Stimulated activated naive CD8-positive, alpha-beta T cell treated with anti-CD3 and anti-CD28 coated beads, Interleukin-15, amount 100 ng/mL, for 72 hours (primary cell): ENCODE measurements around the gene KRTAP4-7.
"Not testable (repeated sequence)": the region's sequence is repeated elsewhere in the genome, so short reads cannot be mapped to it uniquely, and the experiment has no call there.

Source experiments
- ATAC-seq: fragments of 150-1000 bp; cut with Tn5 transposase; 2 replicates; pipeline ENCODE4 v1.10.0; 2021; ENCODE audit warnings: mild to moderate bottlenecking, moderate library complexity
- DNase-seq, 2 donors: peaks; one replicate each; pipeline ENCODE4 v3.0.0; 2021 to 2022
- H3K27ac Mint-ChIP-seq, 2 donors: one replicate each; pipeline ENCODE4 v1.8.0; 2022; ENCODE audit warnings: mild to moderate bottlenecking in 2 of 2, mixed read lengths in 2 of 2, moderate library complexity in 2 of 2
- H3K27me3 Mint-ChIP-seq: one replicate; pipeline ENCODE4 v1.8.0; 2022; ENCODE audit warnings: mixed read lengths
- H3K4me1 Mint-ChIP-seq: one replicate; pipeline ENCODE4 v1.8.0; 2022; ENCODE audit warnings: mild to moderate bottlenecking, mixed read lengths
- H3K4me3 Mint-ChIP-seq, 2 donors: one replicate each; pipeline ENCODE4 v1.8.0; 2022; ENCODE audit warnings: mild to moderate bottlenecking in 2 of 2, mixed read lengths in 2 of 2, moderate library complexity in 1 of 2
- H3K9me3 Mint-ChIP-seq, 2 donors: one replicate each; pipeline ENCODE4 v1.8.0; 2022; ENCODE audit warnings: mixed read lengths in 2 of 2

KRTAP4-7 gene

GRCh38 chr17:41088760-41089352, 4.9 kb downstream of the KRTAP4-7 start:
- not testable (repeated sequence) for DNase-seq, H3K9me3 Mint-ChIP-seq, H3K4me3 Mint-ChIP-seq, ATAC-seq, H3K27me3 Mint-ChIP-seq, H3K27ac Mint-ChIP-seq, H3K4me1 Mint-ChIP-seq

GRCh38 chr17:41096055-41096454, 12.1 kb downstream of the KRTAP4-7 start:
- DNase-seq (no peak), ATAC-seq (no peak)
- Mint-ChIP-seq H3K4me1 (peaks cover 12% of the 10 kb centered on the region), H3K4me3 (no peak overlapping the region), H3K9me3 (no peaks in the 10 kb centered on the region), H3K27me3 (peaks cover 11% of the 10 kb centered on the region), H3K27ac (no peak overlapping the region)

DNA sequence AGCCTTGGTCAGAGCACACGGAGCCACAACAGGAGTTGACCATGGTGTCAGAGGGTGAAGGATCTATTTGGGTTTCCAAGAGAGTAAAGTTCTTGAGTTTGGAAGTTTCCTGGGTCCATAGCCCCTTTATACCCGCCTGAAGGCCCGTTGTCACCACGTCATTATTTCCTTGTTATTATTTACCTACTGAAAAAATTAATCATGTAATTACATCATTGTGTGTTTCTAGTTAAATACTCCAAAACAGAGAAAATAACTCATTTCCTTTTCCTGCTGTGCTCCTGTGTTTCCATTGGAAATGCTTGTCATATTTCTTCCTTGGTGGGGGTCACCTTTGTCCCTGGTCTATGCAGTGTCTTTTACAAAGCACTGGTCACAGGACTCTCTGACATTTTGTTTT, 14.1 kb downstream of the KRTAP4-7 start, which contains the start of gene KRTAP4-8:
TSS of gene KRTAP4-8 (minus strand) at position 101 of the 400 bp plus-strand sequence. CDS start at position 43, 58 bp downstream.
- ATAC-seq: no peak
- Mint-ChIP-seq H3K27ac (no peak within 1 kb of the TSS), H3K4me3 (no peak within 1 kb of the TSS), H3K9me3 (no peaks in the 10 kb centered on the region), H3K27me3 (peaks cover 11% of the 10 kb centered on the region), H3K4me1 (peaks cover 12% of the 10 kb centered on the region)
- DNase-seq: no peak

DNA sequence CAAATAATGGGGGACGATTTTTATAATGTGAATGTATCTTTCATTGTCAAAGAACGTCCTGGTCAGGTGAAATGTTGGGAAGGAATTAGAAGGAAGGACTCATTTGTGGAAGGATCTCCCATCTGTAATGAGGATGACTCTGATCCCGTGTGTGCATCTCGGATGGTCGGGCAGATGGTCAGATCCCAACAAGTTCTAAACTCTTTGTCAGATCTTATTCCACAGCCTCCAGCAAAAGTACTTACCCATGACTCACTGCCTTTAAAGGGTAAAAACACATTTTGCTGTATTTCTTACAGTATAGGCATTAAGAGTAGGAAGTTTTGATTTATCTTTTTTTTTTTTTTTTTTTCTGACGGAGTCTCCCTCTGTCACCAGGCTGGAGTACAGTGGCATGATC, 14.5 kb downstream of the KRTAP4-7 start:
- ATAC-seq (no peak), DNase-seq (no peak)
- H3K27me3 Mint-ChIP-seq: peaks cover 11% of the 10 kb centered on the region
- peaks cover 12% of the 10 kb centered on the region for H3K4me1 Mint-ChIP-seq
- no peak overlapping the region for H3K4me3 Mint-ChIP-seq
- no peak overlapping the region for H3K27ac Mint-ChIP-seq
- no peaks in the 10 kb centered on the region for H3K9me3 Mint-ChIP-seq

DNA sequence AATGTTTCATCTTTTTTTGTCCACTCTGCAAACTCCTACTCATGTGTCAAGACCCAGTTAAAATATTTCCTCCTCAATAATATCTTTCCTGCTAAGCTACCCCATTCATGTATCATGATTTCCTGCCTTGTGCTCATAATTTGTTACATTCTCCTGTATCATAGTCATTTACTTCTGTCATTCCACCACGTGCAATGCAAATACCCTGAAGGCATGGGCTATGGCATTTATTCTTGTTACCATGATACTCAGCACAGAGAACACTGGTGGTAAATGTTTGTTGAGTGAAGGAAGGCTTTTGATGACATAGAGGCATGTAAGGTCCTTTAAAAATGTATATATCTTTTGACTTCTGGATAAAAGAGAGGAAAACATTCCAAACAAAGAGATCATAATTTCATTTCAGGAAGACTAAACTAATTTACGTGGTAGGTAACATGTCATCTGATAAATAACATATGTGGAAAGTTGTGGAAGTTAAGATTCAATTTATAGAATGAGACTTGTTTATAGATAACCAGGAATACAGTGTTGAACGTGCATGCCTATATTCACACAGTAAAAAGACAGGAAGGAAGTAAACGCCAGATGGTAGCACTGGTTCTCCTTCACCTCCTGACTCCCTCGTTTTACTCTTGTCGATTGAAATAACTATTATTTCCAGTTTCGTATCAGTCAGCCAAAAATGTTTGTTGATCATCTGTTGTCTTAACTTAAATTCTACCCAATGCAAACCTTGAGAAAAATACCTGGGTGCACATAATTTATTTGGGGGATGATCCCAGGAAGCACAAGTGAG, 15.9 kb downstream of the KRTAP4-7 start:
- not testable (repeated sequence) for H3K9me3 Mint-ChIP-seq, ATAC-seq, H3K27ac Mint-ChIP-seq, H3K4me3 Mint-ChIP-seq, DNase-seq
- peaks cover 12% of the 10 kb centered on the region for H3K4me1 Mint-ChIP-seq
- H3K27me3 Mint-ChIP-seq: peaks cover 11% of the 10 kb centered on the region

DNA sequence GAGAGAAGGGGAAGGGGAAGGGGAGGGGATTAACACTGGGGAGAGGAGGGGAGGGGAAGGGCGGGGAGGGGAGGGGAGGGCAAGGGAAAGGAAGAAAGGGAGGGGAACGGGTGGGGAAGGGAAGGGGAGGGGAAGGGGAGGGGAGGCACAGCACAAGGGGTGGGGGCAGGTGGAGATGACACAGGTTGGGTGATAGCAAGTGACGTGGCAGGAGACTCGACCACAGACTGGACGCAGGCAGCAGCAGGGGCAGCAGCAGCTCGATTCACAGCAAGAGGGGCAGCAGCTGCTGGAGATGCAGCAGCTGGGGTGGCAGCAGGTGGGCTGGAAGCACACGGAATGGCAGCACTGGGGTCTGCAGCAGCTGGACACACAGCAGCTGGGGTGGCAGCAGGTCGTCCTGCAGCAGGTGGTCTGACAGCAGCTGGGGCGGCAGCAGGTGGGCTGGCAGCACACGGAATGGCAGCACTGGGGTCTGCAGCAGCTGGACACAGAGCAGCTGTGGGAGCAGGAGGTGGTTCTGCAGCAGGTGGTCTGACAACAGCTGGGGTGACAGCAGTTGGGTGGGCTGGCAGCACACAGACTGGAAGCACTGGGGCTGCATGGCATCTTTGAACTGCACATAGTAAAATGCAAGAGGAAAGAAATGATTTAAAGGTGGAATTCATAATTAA, 17.8 kb downstream of the KRTAP4-7 start, which contains the start of gene KRTAP4-16:
TSS of gene KRTAP4-16 (minus strand) at position 624 of the 674 bp plus-strand sequence. CDS start at position 624, 0 bp downstream.
- DNase-seq (no peak), ATAC-seq (no peak)
- H3K4me3 Mint-ChIP-seq: no peak within 1 kb of the TSS
- H3K27me3 Mint-ChIP-seq: peaks cover 11% of the 10 kb centered on the region
- no peak within 1 kb of the TSS for H3K27ac Mint-ChIP-seq
- peaks cover 12% of the 10 kb centered on the region for H3K4me1 Mint-ChIP-seq
- H3K9me3 Mint-ChIP-seq: no peaks in the 10 kb centered on the region

GRCh38 chr17:41103896-41104295, 19.9 kb downstream of the KRTAP4-7 start:
- no peak for DNase-seq
- no peaks in the 10 kb centered on the region for H3K27me3 Mint-ChIP-seq
- H3K4me1 Mint-ChIP-seq: peaks cover 27% of the 10 kb centered on the region
- H3K27ac Mint-ChIP-seq: no peak overlapping the region
- no peak for ATAC-seq
- no peak overlapping the region for H3K4me3 Mint-ChIP-seq
- peaks cover 0 to 5% of the 10 kb centered on the region in 2 donors for H3K9me3 Mint-ChIP-seq

GRCh38 chr17:41104386-41105038, 20.6 kb downstream of the KRTAP4-7 start:
- not testable (repeated sequence) for ATAC-seq, H3K27me3 Mint-ChIP-seq, H3K27ac Mint-ChIP-seq, H3K4me3 Mint-ChIP-seq, H3K9me3 Mint-ChIP-seq, DNase-seq
- peaks cover 28% of the 10 kb centered on the region for H3K4me1 Mint-ChIP-seq

DNA sequence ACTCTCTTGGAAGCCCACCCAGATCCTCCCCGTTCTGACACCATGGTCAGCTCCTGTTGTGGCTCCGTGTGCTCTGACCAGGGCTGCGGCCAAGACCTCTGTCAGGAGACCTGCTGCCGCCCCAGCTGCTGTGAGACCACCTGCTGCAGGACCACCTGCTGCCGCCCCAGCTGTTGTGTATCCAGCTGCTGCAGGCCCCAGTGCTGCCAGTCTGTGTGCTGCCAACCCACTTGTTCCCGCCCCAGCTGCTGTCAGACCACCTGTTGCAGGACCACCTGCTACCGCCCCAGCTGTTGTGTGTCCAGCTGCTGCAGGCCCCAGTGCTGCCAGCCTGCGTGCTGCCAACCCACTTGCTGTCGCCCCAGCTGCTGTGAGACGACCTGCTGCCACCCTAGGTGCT, 21.4 kb downstream of the KRTAP4-7 start, which contains the start of gene KRTAP4-9:
TSS of gene KRTAP4-9 (plus strand) at position 43 of the 400 bp plus-strand sequence. CDS start at position 43, 0 bp downstream.
- peaks cover 19% of the 10 kb centered on the region for H3K4me1 Mint-ChIP-seq
- DNase-seq, ATAC-seq, H3K4me3 Mint-ChIP-seq, H3K9me3 Mint-ChIP-seq, H3K27me3 Mint-ChIP-seq, H3K27ac Mint-ChIP-seq: not testable (repeated sequence)

DNA sequence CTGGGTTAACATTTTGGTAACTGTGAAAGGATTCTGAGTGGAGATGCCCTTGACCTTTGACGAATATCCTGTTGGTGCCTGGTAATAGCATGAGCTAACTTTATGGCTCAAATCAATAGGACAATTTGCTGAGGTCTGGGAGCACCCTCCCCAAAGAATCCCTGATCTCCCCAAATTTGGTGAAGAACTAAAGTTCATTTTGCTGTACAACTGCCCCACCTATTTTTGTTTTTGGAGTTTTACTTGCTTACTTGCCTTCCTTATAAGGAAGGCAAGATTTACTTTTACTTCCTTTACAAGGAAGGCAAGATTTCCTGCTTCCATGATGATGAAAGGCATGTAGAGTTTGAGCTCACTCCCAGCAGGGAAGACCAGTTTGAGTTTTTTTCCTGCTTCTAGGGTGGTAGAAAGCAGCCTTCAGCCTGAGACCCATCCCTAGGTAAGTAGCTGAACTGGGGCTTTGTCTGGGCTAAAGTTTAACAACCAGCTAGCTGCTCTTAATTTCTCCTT, 24.0 kb downstream of the KRTAP4-7 start:
- Mint-ChIP-seq H3K4me1 (peaks cover 18% of the 10 kb centered on the region), H3K4me3 (no peak overlapping the region), H3K27me3 (no peaks in the 10 kb centered on the region), H3K9me3 (peaks cover 0 to 12% of the 10 kb centered on the region in 2 donors), H3K27ac (no peak overlapping the region)
- ATAC-seq: no peak
- no peak for DNase-seq

GRCh38 chr17:41108728-41109386, 24.9 kb downstream of the KRTAP4-7 start:
- Mint-ChIP-seq H3K9me3 (peaks cover 0 to 12% of the 10 kb centered on the region in 2 donors), H3K4me3 (peak overlapping the region in 1 of 2 donors; percentile 22), H3K4me1 (peaks cover 18% of the 10 kb centered on the region)
- ATAC-seq, DNase-seq, H3K27me3 Mint-ChIP-seq, H3K27ac Mint-ChIP-seq: not testable (repeated sequence)

- Mint-ChIP-seq H3K27me3 (no peaks in the 10 kb centered on the region), H3K27ac (no peak overlapping the region), H3K4me1 (peaks cover 19% of the 10 kb centered on the region), H3K9me3 (peaks cover 0 to 12% of the 10 kb centered on the region in 2 donors), H3K4me3 (no peak overlapping the region)
- ATAC-seq: no peak
- DNase-seq: no peak
These were observed 27.4 kb downstream of the KRTAP4-7 start for GRCh38 chr17:41111151-41111885.

GRCh38 chr17:41116297-41116696, 32.3 kb downstream of the KRTAP4-7 start:
- Mint-ChIP-seq H3K9me3 (peaks cover 0 to 6% of the 10 kb centered on the region in 2 donors), H3K27ac (no peak overlapping the region), H3K4me3 (no peak overlapping the region), H3K4me1 (peaks cover 25% of the 10 kb centered on the region), H3K27me3 (no peaks in the 10 kb centered on the region)
- ATAC-seq (no peak), DNase-seq (no peak)

GRCh38 chr17:41117846-41118386, 34.0 kb downstream of the KRTAP4-7 start, which contains the start of gene KRTAP4-11:
Gene KRTAP4-11 (minus strand): TSS chr17:41118373. CDS start chr17:41118315, 58 bp downstream.
- peaks cover 27% of the 10 kb centered on the region for H3K4me1 Mint-ChIP-seq
- H3K9me3 Mint-ChIP-seq, H3K4me3 Mint-ChIP-seq, H3K27me3 Mint-ChIP-seq, H3K27ac Mint-ChIP-seq, DNase-seq, ATAC-seq: not testable (repeated sequence)
